ENCODE data around the gene NEDD4.
"Not testable (repeated sequence)": the region's sequence is repeated elsewhere in the genome, so short reads cannot be mapped to it uniquely, and the experiment has no call there.

DNA sequence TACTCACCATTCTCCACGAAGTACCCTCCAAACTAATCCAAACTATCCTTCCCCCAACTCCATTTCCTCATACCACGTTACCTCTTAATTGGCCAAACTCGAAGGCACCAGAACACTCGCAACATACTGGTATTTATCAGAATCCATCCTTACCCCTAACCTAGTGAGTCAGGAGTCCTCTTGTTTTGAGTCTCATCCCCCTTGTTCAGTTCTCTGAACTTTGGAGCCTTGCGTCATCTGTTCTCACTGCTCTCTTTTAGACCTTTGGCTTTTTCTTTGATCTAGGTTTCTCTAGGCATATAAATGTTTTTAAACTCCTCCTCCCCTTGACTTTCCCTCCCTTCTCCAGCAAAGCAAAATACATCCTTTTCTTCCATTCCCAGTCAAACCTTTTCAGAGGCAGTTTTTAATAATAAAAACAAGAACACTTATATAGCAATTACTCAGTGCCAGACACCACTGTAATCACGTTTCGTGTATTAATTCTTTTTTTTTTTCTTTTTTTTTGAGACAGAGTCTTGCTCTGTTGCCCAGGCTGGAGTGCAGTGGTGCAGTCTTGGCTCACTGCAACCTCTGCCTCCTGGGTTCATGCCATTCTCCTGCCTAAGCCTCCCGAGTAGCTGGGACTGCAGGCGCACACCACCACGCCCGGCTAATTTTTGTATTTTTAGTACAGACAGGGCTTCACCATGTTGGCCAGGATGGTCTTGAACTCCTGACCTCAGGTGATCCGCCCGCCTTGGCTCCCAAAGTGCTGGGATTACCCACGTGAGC, 40.7 kb downstream of the NEDD4 start:
- TF ChIP-seq, protein P1, sequence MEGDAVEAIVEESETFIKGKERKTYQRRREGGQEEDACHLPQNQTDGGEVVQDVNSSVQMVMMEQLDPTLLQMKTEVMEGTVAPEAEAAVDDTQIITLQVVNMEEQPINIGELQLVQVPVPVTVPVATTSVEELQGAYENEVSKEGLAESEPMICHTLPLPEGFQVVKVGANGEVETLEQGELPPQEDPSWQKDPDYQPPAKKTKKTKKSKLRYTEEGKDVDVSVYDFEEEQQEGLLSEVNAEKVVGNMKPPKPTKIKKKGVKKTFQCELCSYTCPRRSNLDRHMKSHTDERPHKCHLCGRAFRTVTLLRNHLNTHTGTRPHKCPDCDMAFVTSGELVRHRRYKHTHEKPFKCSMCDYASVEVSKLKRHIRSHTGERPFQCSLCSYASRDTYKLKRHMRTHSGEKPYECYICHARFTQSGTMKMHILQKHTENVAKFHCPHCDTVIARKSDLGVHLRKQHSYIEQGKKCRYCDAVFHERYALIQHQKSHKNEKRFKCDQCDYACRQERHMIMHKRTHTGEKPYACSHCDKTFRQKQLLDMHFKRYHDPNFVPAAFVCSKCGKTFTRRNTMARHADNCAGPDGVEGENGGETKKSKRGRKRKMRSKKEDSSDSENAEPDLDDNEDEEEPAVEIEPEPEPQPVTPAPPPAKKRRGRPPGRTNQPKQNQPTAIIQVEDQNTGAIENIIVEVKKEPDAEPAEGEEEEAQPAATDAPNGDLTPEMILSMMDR (IDR thresholded peaks at IDR 0.05; ENCODE audit: low read length), result not testable (repeated sequence)
- TF ChIP-seq EZH2 (IDR thresholded peaks at IDR 0.05; ENCODE audit: borderline replicate concordance, low read length), result not testable (repeated sequence)

All from OCI-LY1 (cell line).